ENCODE data around the gene PTPN2. TPM values are rescaled to one million over a fixed set of nuclear protein-coding genes. Genes with fewer than 3 reads are reported as not detected.

Gene PTPN2
- total RNA-seq, 4 donors from 2014 or later = 33.1 to 45.3 (median 37.7) TPM

GRCh38 chr18:12928641-12929040, 44.6 kb upstream of the PTPN2 start:
- H3K4me1 ChIP-seq = no peaks in the 10 kb centered on the region
- TF ChIP-seq CTCF (IDR thresholded peaks at IDR 0.05) = no peak
- no peak for TF ChIP-seq POLR2A (IDR thresholded peaks at IDR 0.05)
- H3K4me3 ChIP-seq (replicated peaks in 1 of 3) = no peak overlapping the region
- no peaks in the 10 kb centered on the region for H3K9me3 ChIP-seq
- DNase-seq = no peak
- WGBS, 2 donors = 84 to 85% methylated on average over 5 of the region's 5 CpGs
- no peaks in the 10 kb centered on the region for H3K36me3 ChIP-seq
- H3K27ac ChIP-seq = no peak overlapping the region
- H3K27me3 ChIP-seq = no peaks in the 10 kb centered on the region
- intact Hi-C loops (cut with DNase I) = no loop called here

- H3K4me1 ChIP-seq = no peaks in the 10 kb centered on the region
- TF ChIP-seq POLR2A (IDR thresholded peaks at IDR 0.05) (no peak), CTCF (IDR thresholded peaks at IDR 0.05) (no peak)
- no peak overlapping the region for H3K4me3 ChIP-seq (replicated peaks in 1 of 3)
- WGBS, 2 donors = 77 to 87% methylated on average over 4 of the region's 4 CpGs
- DNase-seq = no peak
- intact Hi-C loops (cut with DNase I) = no loop called here
- no peaks in the 10 kb centered on the region for H3K36me3 ChIP-seq
- no peaks in the 10 kb centered on the region for H3K9me3 ChIP-seq
- H3K27ac ChIP-seq = no peak overlapping the region
- no peaks in the 10 kb centered on the region for H3K27me3 ChIP-seq
Observed at GRCh38 chr18:12928206-12928605, 44.2 kb upstream of the PTPN2 start.

- intact Hi-C loops (cut with DNase I) = no loop called here
- 73 to 75% methylated on average over 6 of the region's 6 CpGs for WGBS, 2 donors
- TF ChIP-seq CTCF (IDR thresholded peaks at IDR 0.05) = no peak
Observed at GRCh38 chr18:12924616-12925015, 40.6 kb upstream of the PTPN2 start.

GRCh38 chr18:12922266-12922665, 38.2 kb upstream of the PTPN2 start:
- Histone ChIP-seq H3K36me3 (no peaks in the 10 kb centered on the region), H3K4me1 (no peaks in the 10 kb centered on the region), H3K27ac (no peak overlapping the region), H3K27me3 (no peaks in the 10 kb centered on the region), H3K9me3 (no peaks in the 10 kb centered on the region), H3K4me3 (replicated peaks in 1 of 3) (no peak overlapping the region)
- no peak for TF ChIP-seq CTCF (IDR thresholded peaks at IDR 0.05)
- TF ChIP-seq POLR2A (IDR thresholded peaks at IDR 0.05) = no peak
- intact Hi-C loops (cut with DNase I) = no loop called here
- WGBS, 2 donors = 86 to 91% methylated on average over 1 of the region's 1 CpG
- DNase-seq = no peak

More at GRCh38 chr18:12924616-12925015, 40.6 kb upstream of the PTPN2 start:
- DNase-seq = no peak
- H3K9me3 ChIP-seq = no peaks in the 10 kb centered on the region
- no peaks in the 10 kb centered on the region for H3K27me3 ChIP-seq
- H3K27ac ChIP-seq = no peak overlapping the region
- H3K4me3 ChIP-seq (replicated peaks in 1 of 3) = no peak overlapping the region
- no peaks in the 10 kb centered on the region for H3K36me3 ChIP-seq
- H3K4me1 ChIP-seq = no peaks in the 10 kb centered on the region

GRCh38 chr18:12921178-12921577, 37.1 kb upstream of the PTPN2 start:
- Histone ChIP-seq H3K27ac (no peak overlapping the region), H3K27me3 (no peaks in the 10 kb centered on the region), H3K9me3 (no peaks in the 10 kb centered on the region), H3K4me1 (no peaks in the 10 kb centered on the region), H3K36me3 (no peaks in the 10 kb centered on the region), H3K4me3 (replicated peaks in 1 of 3) (no peak overlapping the region)
- WGBS, 2 donors = 53 to 68% methylated on average over 7 of the region's 7 CpGs
- DNase-seq = no peak
- intact Hi-C loops (cut with DNase I) = no loop called here
- TF ChIP-seq CTCF (IDR thresholded peaks at IDR 0.05) (no peak), POLR2A (IDR thresholded peaks at IDR 0.05) (no peak)
